Loucy (cell line): ENCODE data around the gene TPBGL.
"Not testable (repeated sequence)": the region's sequence is repeated elsewhere in the genome, so short reads cannot be mapped to it uniquely, and the experiment has no call there.

Experiments
- CTCF ChIP-seq: fragments of 200-600 bp; sonication (generic); conservative IDR thresholded peaks from 2 replicates; pipeline ENCODE4 v1.5.1; 2014; ENCODE audit warnings: mild to moderate bottlenecking, antibody characterized with exemption, low read length
- EZH2phosphoT487 ChIP-seq: fragments of 200-600 bp; IDR thresholded peaks from 2 replicates; pipeline ENCODE4 v1.6.1; 2018; ENCODE audit warnings: antibody characterized with exemption, mild to moderate bottlenecking, moderate library complexity, borderline replicate concordance

- not testable (repeated sequence) for TF ChIP-seq CTCF, EZH2phosphoT487
Observed at GRCh38 chr11:75274716-75275115, 34.1 kb downstream of the TPBGL start.
